DND-41 (cell line): Measurements from ENCODE around the gene RNASEH2C.
"Not testable (repeated sequence)": the region's sequence is repeated elsewhere in the genome, so short reads cannot be mapped to it uniquely, and the experiment has no call there.

Experiments used
- ATAC-seq: fragments of 200-7000 bp; cut with Tn5 transposase; 3 replicates; pipeline ENCODE4 v1.9.1; 2021; ENCODE audit warnings: low read depth; ENCODE audit not compliant: insufficient read depth
- DNase-seq: peaks from one replicate; pipeline ENCODE4 v3.0.0-alpha.2; 2020
- H2AFZ ChIP-seq: 2 replicates; pipeline ENCODE4 v1.6.0; 2012; ENCODE audit warnings: low read depth, low read length
- H3K27ac ChIP-seq: 2 replicates; pipeline ENCODE4 v1.5.1; 2012; ENCODE audit warnings: low read length, inconsistent platforms
- H3K27me3 ChIP-seq: fragments of 200-600 bp; sonication (generic); 2 replicates; pipeline ENCODE4 v1.6.0; 2012; ENCODE audit warnings: low read length, mild to moderate bottlenecking, inconsistent platforms; ENCODE audit not compliant: insufficient read depth, poor library complexity
- H3K36me3 ChIP-seq: 2 replicates; pipeline ENCODE4 v1.5.1; 2012; ENCODE audit warnings: low read length, inconsistent platforms; ENCODE audit not compliant: insufficient read depth
- H3K4me1 ChIP-seq: 2 replicates; pipeline ENCODE4 v1.5.1; 2012; ENCODE audit warnings: mild to moderate bottlenecking, low read length; ENCODE audit not compliant: insufficient read depth
- H3K4me2 ChIP-seq: 2 replicates; pipeline ENCODE4 v1.6.0; 2012; ENCODE audit warnings: mild to moderate bottlenecking, moderate library complexity, low read length, inconsistent platforms; ENCODE audit not compliant: insufficient read depth
- H3K4me3 ChIP-seq, 2 experiments: fragments of 200-600 bp in 1 of 2; shearing (Covaris generic) in 1 of 2; 2 replicates each; pipeline ENCODE4 v1.5.1; 2012 to 2016; ENCODE audit warnings: inconsistent platforms in 2 of 2, low read length in 2 of 2, mild to moderate bottlenecking in 2 of 2, low read depth in 1 of 2, moderate library complexity in 1 of 2
- H3K79me2 ChIP-seq: 2 replicates; pipeline ENCODE4 v1.6.0; 2012; ENCODE audit warnings: low read length, inconsistent platforms; ENCODE audit not compliant: insufficient read depth
- H3K9ac ChIP-seq: 2 replicates; pipeline ENCODE4 v1.6.0; 2012; ENCODE audit warnings: low read depth, mild to moderate bottlenecking, inconsistent platforms, low read length, moderate library complexity
- H3K9me3 ChIP-seq: 2 replicates; pipeline ENCODE4 v1.5.1; 2012; ENCODE audit warnings: low read length, moderate library complexity, mild to moderate bottlenecking, inconsistent platforms; ENCODE audit not compliant: insufficient read depth, severe bottlenecking
- H4K20me1 ChIP-seq: 2 replicates; pipeline ENCODE4 v1.6.0; 2012; ENCODE audit warnings: low read length; ENCODE audit not compliant: insufficient read depth
- CTCF ChIP-seq: IDR thresholded peaks from 2 replicates; pipeline ENCODE4 v1.5.1; 2012; ENCODE audit warnings: borderline replicate concordance, low read length, moderate library complexity, mild to moderate bottlenecking; ENCODE audit not compliant: poor library complexity, severe bottlenecking; ENCODE audit errors: extremely low read depth
- EZH2 ChIP-seq: IDR thresholded peaks from 3 replicates; pipeline ENCODE4 v1.6.1; 2012; ENCODE audit warnings: borderline replicate concordance, low read depth, mild to moderate bottlenecking, moderate library complexity, low read length, inconsistent platforms; ENCODE audit not compliant: severe bottlenecking

Gene RNASEH2C

GRCh38 chr11:65764434-65764833, 43.8 kb upstream of the RNASEH2C start:
- Histone ChIP-seq H3K4me2 (no peak overlapping the region), H3K4me1 (no peaks in the 10 kb centered on the region)
- DNase-seq: no peak

GRCh38 chr11:65762816-65763215, 42.2 kb upstream of the RNASEH2C start:
- not testable (repeated sequence) for H2AFZ ChIP-seq, H3K9ac ChIP-seq, H3K27me3 ChIP-seq, H3K27ac ChIP-seq, H3K4me3 ChIP-seq, DNase-seq, H3K79me2 ChIP-seq, H3K4me2 ChIP-seq, H3K9me3 ChIP-seq, H3K36me3 ChIP-seq, H4K20me1 ChIP-seq, H3K4me1 ChIP-seq, ATAC-seq

More at GRCh38 chr11:65764434-65764833, 43.8 kb upstream of the RNASEH2C start:
- no peaks in the 10 kb centered on the region for H3K27me3 ChIP-seq
- no peaks in the 10 kb centered on the region for H3K79me2 ChIP-seq
- H3K9me3 ChIP-seq: no peaks in the 10 kb centered on the region
- no peak for ATAC-seq
- H3K36me3 ChIP-seq: no peaks in the 10 kb centered on the region
- H4K20me1 ChIP-seq: no peaks in the 10 kb centered on the region
- H3K9ac ChIP-seq: no peak overlapping the region
- H3K27ac ChIP-seq: no peak overlapping the region
- no peak overlapping the region for H3K4me3 ChIP-seq
- TF ChIP-seq EZH2: no peak
- no peak for TF ChIP-seq CTCF
- H2AFZ ChIP-seq: no peak overlapping the region

- not testable (repeated sequence) for H3K27ac ChIP-seq, H3K36me3 ChIP-seq, DNase-seq, H3K27me3 ChIP-seq, H3K79me2 ChIP-seq, ATAC-seq, H3K9me3 ChIP-seq, H3K4me1 ChIP-seq, H3K4me2 ChIP-seq, H3K4me3 ChIP-seq, H3K9ac ChIP-seq, H4K20me1 ChIP-seq, H2AFZ ChIP-seq
Observed at GRCh38 chr11:65762169-65762568, 41.6 kb upstream of the RNASEH2C start.

- Histone ChIP-seq H3K27ac (no peak overlapping the region), H3K4me1 (no peaks in the 10 kb centered on the region), H3K4me3 (no peak overlapping the region), H3K27me3 (peaks cover 18% of the 10 kb centered on the region), H4K20me1 (no peaks in the 10 kb centered on the region), H3K9me3 (no peaks in the 10 kb centered on the region), H3K79me2 (no peaks in the 10 kb centered on the region), H3K36me3 (no peaks in the 10 kb centered on the region), H3K9ac (no peak overlapping the region), H2AFZ (no peak overlapping the region), H3K4me2 (no peak overlapping the region)
- TF ChIP-seq CTCF (no peak), EZH2 (no peak)
- ATAC-seq (no peak), DNase-seq (no peak)
Observed at GRCh38 chr11:65745049-65745448, 24.5 kb upstream of the RNASEH2C start.
